22Rv1 (cell line): Measurements from ENCODE around the gene ZBTB8A.

ENCODE experiments used
- ZFX ChIP-seq: fragments of 450-650 bp; IDR thresholded peaks from 2 replicates; pipeline ENCODE4 v1.6.1; 2017; ENCODE audit warnings: antibody characterized with exemption, borderline replicate concordance
- TF ChIP-seq, protein P1 (sequence below): fragments of 450-650 bp; IDR thresholded peaks from 2 replicates; pipeline ENCODE4 v1.5.1; 2017; ENCODE audit warnings: mild to moderate bottlenecking

DNA sequence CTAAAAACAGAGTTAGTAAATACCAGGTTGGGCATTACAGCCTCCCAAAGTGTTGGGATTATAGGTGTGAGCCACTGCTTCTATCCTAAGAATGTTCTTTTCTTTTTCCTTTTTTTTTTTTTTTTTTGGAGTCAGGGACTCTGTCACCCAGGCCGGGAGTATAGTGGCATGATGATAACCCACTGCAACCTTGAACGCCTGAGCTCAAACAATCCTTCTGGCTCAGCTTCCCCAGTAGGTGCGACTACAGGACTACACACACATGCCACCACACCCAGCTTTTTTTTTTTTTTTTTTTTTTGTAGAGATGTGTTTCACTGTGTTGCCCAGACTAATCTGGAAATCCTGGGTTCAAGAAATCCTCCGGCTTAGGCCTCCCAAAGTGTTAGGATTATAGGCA lies 105.2 kb downstream of the ZBTB8A start:
- TF ChIP-seq, protein P1, sequence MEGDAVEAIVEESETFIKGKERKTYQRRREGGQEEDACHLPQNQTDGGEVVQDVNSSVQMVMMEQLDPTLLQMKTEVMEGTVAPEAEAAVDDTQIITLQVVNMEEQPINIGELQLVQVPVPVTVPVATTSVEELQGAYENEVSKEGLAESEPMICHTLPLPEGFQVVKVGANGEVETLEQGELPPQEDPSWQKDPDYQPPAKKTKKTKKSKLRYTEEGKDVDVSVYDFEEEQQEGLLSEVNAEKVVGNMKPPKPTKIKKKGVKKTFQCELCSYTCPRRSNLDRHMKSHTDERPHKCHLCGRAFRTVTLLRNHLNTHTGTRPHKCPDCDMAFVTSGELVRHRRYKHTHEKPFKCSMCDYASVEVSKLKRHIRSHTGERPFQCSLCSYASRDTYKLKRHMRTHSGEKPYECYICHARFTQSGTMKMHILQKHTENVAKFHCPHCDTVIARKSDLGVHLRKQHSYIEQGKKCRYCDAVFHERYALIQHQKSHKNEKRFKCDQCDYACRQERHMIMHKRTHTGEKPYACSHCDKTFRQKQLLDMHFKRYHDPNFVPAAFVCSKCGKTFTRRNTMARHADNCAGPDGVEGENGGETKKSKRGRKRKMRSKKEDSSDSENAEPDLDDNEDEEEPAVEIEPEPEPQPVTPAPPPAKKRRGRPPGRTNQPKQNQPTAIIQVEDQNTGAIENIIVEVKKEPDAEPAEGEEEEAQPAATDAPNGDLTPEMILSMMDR, result no peak
- no peak for TF ChIP-seq ZFX
